DND-41 (cell line): ENCODE measurements around the gene ENPP4.
"Not testable (repeated sequence)": the region's sequence is repeated elsewhere in the genome, so short reads cannot be mapped to it uniquely, and the experiment has no call there.

ENCODE experiments used
- ATAC-seq: fragments of 200-7000 bp; cut with Tn5 transposase; 3 replicates; pipeline ENCODE4 v1.9.1; 2021; ENCODE audit warnings: low read depth; ENCODE audit not compliant: insufficient read depth
- DNase-seq: peaks from one replicate; pipeline ENCODE4 v3.0.0-alpha.2; 2020
- H2AFZ ChIP-seq: 2 replicates; pipeline ENCODE4 v1.6.0; 2012; ENCODE audit warnings: low read depth, low read length
- H3K27ac ChIP-seq: 2 replicates; pipeline ENCODE4 v1.5.1; 2012; ENCODE audit warnings: low read length, inconsistent platforms
- H3K27me3 ChIP-seq: fragments of 200-600 bp; sonication (generic); 2 replicates; pipeline ENCODE4 v1.6.0; 2012; ENCODE audit warnings: low read length, mild to moderate bottlenecking, inconsistent platforms; ENCODE audit not compliant: insufficient read depth, poor library complexity
- H3K36me3 ChIP-seq: 2 replicates; pipeline ENCODE4 v1.5.1; 2012; ENCODE audit warnings: low read length, inconsistent platforms; ENCODE audit not compliant: insufficient read depth
- H3K4me1 ChIP-seq: 2 replicates; pipeline ENCODE4 v1.5.1; 2012; ENCODE audit warnings: mild to moderate bottlenecking, low read length; ENCODE audit not compliant: insufficient read depth
- H3K4me2 ChIP-seq: 2 replicates; pipeline ENCODE4 v1.6.0; 2012; ENCODE audit warnings: mild to moderate bottlenecking, moderate library complexity, low read length, inconsistent platforms; ENCODE audit not compliant: insufficient read depth
- H3K4me3 ChIP-seq, 2 experiments: fragments of 200-600 bp in 1 of 2; shearing (Covaris generic) in 1 of 2; 2 replicates each; pipeline ENCODE4 v1.5.1; 2012 to 2016; ENCODE audit warnings: inconsistent platforms in 2 of 2, low read length in 2 of 2, mild to moderate bottlenecking in 2 of 2, low read depth in 1 of 2, moderate library complexity in 1 of 2
- H3K79me2 ChIP-seq: 2 replicates; pipeline ENCODE4 v1.6.0; 2012; ENCODE audit warnings: low read length, inconsistent platforms; ENCODE audit not compliant: insufficient read depth
- H3K9ac ChIP-seq: 2 replicates; pipeline ENCODE4 v1.6.0; 2012; ENCODE audit warnings: low read depth, mild to moderate bottlenecking, inconsistent platforms, low read length, moderate library complexity
- H3K9me3 ChIP-seq: 2 replicates; pipeline ENCODE4 v1.5.1; 2012; ENCODE audit warnings: low read length, moderate library complexity, mild to moderate bottlenecking, inconsistent platforms; ENCODE audit not compliant: insufficient read depth, severe bottlenecking
- H4K20me1 ChIP-seq: 2 replicates; pipeline ENCODE4 v1.6.0; 2012; ENCODE audit warnings: low read length; ENCODE audit not compliant: insufficient read depth
- EZH2 ChIP-seq: IDR thresholded peaks from 3 replicates; pipeline ENCODE4 v1.6.1; 2012; ENCODE audit warnings: borderline replicate concordance, low read depth, mild to moderate bottlenecking, moderate library complexity, low read length, inconsistent platforms; ENCODE audit not compliant: severe bottlenecking
- TF ChIP-seq, protein P1 (sequence below): IDR thresholded peaks from 2 replicates; pipeline ENCODE4 v1.5.1; 2012; ENCODE audit warnings: borderline replicate concordance, low read length, moderate library complexity, mild to moderate bottlenecking; ENCODE audit not compliant: poor library complexity, severe bottlenecking; ENCODE audit errors: extremely low read depth

The ENPP4 gene, protein sequence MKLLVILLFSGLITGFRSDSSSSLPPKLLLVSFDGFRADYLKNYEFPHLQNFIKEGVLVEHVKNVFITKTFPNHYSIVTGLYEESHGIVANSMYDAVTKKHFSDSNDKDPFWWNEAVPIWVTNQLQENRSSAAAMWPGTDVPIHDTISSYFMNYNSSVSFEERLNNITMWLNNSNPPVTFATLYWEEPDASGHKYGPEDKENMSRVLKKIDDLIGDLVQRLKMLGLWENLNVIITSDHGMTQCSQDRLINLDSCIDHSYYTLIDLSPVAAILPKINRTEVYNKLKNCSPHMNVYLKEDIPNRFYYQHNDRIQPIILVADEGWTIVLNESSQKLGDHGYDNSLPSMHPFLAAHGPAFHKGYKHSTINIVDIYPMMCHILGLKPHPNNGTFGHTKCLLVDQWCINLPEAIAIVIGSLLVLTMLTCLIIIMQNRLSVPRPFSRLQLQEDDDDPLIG

DNA sequence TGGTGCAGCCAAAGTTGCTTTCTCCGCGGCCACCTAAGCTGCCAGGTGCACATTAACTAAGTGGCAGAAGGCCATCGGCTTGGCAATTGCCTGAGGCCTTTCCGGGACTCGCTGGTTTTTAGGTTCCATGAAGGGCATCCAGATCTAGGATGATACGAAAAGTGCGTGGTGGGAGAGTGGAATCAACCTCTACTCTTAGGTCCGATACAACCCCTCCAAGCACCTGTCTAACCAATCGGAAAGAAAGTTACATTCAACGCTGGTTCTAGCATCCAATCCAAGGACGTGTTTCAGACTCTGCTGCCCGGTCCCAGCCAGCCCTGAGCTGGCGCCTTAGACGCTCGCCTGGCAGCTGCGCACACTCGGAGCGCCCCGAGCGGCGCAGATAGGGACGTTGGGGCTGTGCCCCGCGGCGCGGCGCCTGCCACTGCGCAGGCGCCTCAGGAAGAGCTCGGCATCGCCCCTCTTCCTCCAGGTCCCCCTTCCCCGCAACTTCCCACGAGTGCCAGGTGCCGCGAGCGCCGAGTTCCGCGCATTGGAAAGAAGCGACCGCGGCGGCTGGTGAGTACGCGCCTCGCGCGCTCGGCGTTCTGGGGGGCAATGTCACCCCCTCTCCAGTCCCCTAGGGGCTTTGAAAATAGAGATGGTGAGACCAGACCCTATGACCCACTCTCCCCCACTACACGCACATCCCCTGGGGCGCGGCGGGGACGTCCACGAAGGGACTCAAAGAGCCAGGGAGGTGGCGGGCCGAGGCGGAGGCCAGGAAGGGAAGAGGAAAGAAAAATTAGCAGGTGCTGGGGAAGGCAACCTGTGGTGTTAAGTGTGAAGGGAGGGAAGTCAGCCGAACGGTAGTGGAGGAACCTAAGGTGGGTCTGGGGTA, at the start of gene ENPP4:
TSS of gene ENPP4 (plus strand) at position 361 of the 883 bp plus-strand sequence. CDS start 9,595 bp downstream, outside the sequence.
- H3K9ac ChIP-seq, result peak within 1 kb of the TSS; percentile 67
- peak within 1 kb of the TSS; percentile 99 for H2AFZ ChIP-seq
- no peaks in the 10 kb centered on the region for H3K9me3 ChIP-seq
- no peaks in the 10 kb centered on the region for H3K27me3 ChIP-seq
- no peak for TF ChIP-seq EZH2
- TF ChIP-seq, protein P1, sequence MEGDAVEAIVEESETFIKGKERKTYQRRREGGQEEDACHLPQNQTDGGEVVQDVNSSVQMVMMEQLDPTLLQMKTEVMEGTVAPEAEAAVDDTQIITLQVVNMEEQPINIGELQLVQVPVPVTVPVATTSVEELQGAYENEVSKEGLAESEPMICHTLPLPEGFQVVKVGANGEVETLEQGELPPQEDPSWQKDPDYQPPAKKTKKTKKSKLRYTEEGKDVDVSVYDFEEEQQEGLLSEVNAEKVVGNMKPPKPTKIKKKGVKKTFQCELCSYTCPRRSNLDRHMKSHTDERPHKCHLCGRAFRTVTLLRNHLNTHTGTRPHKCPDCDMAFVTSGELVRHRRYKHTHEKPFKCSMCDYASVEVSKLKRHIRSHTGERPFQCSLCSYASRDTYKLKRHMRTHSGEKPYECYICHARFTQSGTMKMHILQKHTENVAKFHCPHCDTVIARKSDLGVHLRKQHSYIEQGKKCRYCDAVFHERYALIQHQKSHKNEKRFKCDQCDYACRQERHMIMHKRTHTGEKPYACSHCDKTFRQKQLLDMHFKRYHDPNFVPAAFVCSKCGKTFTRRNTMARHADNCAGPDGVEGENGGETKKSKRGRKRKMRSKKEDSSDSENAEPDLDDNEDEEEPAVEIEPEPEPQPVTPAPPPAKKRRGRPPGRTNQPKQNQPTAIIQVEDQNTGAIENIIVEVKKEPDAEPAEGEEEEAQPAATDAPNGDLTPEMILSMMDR, result no peak
- DNase-seq (peak; percentile 95), ATAC-seq (peak; percentile 99)
- H3K27ac ChIP-seq, result peak within 1 kb of the TSS; percentile 76
- H3K4me1 ChIP-seq, result peaks cover 21% of the 10 kb centered on the region
- H3K4me2 ChIP-seq, result peak within 1 kb of the TSS; percentile 66
- H3K36me3 ChIP-seq, result no peaks in the 10 kb centered on the region
- H3K79me2 ChIP-seq, result peaks cover 27% of the 10 kb centered on the region
- peak within 1 kb of the TSS; percentile 36 to 75 for H3K4me3 ChIP-seq
- no peaks in the 10 kb centered on the region for H4K20me1 ChIP-seq

DNA sequence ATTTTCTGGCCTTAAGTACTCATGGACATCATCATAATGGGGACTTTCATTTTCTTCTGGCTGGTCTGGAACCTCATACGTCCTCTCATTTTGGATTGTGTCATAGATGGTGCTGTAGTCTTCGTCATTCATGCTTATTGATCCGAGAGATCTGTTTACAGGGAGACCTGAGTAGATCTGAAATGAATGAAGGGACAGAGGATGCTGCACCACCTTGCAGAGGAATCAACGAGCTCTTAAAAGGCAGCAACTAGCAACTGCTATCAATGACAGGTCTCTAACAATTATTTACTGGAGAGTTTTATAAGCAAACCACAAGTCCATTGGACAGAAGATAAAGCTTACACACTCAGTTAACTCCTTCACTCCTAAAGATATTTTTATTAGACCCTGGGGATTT, 49.7 kb upstream of the ENPP4 start:
- H3K27ac ChIP-seq, result no peak overlapping the region
- H2AFZ ChIP-seq, result no peak overlapping the region
- DNase-seq, result no peak
- H4K20me1 ChIP-seq, result no peaks in the 10 kb centered on the region
- no peak overlapping the region for H3K4me2 ChIP-seq
- H3K36me3 ChIP-seq, result no peaks in the 10 kb centered on the region
- H3K9me3 ChIP-seq, result no peaks in the 10 kb centered on the region
- no peaks in the 10 kb centered on the region for H3K4me1 ChIP-seq
- no peak overlapping the region for H3K9ac ChIP-seq
- no peak overlapping the region for H3K4me3 ChIP-seq
- no peaks in the 10 kb centered on the region for H3K79me2 ChIP-seq
- no peaks in the 10 kb centered on the region for H3K27me3 ChIP-seq
- TF ChIP-seq, protein P1, result no peak
- no peak for TF ChIP-seq EZH2
- ATAC-seq, result no peak

DNA sequence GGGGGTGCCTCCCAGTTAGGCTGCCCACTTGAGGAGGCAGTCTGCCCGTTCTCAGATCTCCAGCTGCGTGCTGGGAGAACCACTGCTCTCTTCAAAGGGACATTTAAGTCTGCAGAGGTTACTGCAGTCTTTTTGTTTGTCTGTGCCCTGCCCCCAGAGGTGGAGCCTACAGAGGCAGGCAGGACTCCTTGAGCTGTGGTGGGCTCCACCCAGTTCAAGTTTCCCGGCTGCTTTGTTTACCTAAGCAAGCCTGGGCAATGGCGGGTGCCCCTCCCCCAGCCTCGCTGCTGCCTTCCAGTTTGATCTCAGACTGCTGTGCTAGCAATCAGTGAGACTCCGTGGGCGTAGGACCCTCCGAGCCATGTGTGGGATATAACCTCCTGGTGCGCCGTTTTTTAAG, 44.1 kb upstream of the ENPP4 start:
- not testable (repeated sequence) for H3K79me2 ChIP-seq, ATAC-seq, H3K9ac ChIP-seq, H3K4me1 ChIP-seq, H2AFZ ChIP-seq, H3K27ac ChIP-seq, H3K36me3 ChIP-seq, H4K20me1 ChIP-seq, H3K27me3 ChIP-seq, H3K4me3 ChIP-seq, H3K9me3 ChIP-seq, H3K4me2 ChIP-seq, DNase-seq
